Lower leg skin (tissue), 3 donors: Measurements from ENCODE around the gene CALML3.

ENCODE experiments used
- CTCF ChIP-seq, 3 donors: fragments of 450-650 bp; IDR thresholded peaks; one replicate each; pipeline ENCODE4 v1.5.1; 2016; ENCODE audit warnings: antibody characterized with exemption in 3 of 3, mild to moderate bottlenecking in 3 of 3, moderate library complexity in 2 of 3
- POLR2A ChIP-seq, 2 donors: fragments of 450-650 bp; IDR thresholded peaks; one replicate each; pipeline ENCODE4 v1.6.1; 2016 to 2017; ENCODE audit warnings: antibody characterized with exemption in 2 of 2, mild to moderate bottlenecking in 1 of 2, moderate library complexity in 1 of 2

- TF ChIP-seq CTCF (IDR thresholded peaks at IDR 0.05) (no peak), POLR2A (IDR thresholded peaks at IDR 0.05) (no peak)
Observed at GRCh38 chr10:5481121-5481520, 43.6 kb upstream of the CALML3 start.
